Liver (tissue), 3 donors: ENCODE data around the gene TMEM167A.

Experiments
- CTCF ChIP-seq: fragments of 150-350 bp; IDR thresholded peaks from 2 replicates; pipeline ENCODE4 v1.5.1; 2017; ENCODE audit warnings: improper control_type of control experiment, low read depth, low read length; ENCODE audit not compliant: missing input control
- GABPA ChIP-seq, 2 donors: IDR thresholded peaks in 1 of 2; conservative IDR thresholded peaks in 1 of 2; 2 replicates each; pipeline ENCODE4 v1.6.1; 2016; ENCODE audit warnings: antibody characterized with exemption in 2 of 2, mild to moderate bottlenecking in 1 of 2, moderate library complexity in 1 of 2
- JUND ChIP-seq, 2 donors: IDR thresholded peaks; 2 replicates each; pipeline ENCODE4 v1.6.1; 2016; ENCODE audit warnings: antibody characterized with exemption in 2 of 2
- RXRA ChIP-seq, 2 donors: IDR thresholded peaks; 2 replicates each; pipeline ENCODE4 v1.6.1; 2017 to 2018; ENCODE audit warnings: antibody characterized with exemption in 2 of 2, mild to moderate bottlenecking in 1 of 2
- donor health status: healthy.
- donor health status: healthy.

- TF ChIP-seq CTCF, result no peak
- TF ChIP-seq GABPA (IDR thresholded peaks at IDR 0.05 in 1 of 2, conservative IDR thresholded peaks at IDR 0.05 in 1 of 2), result no peak
- TF ChIP-seq JUND (IDR thresholded peaks at IDR 0.05), result no peak
- no peak for TF ChIP-seq RXRA (IDR thresholded peaks at IDR 0.05)
Measured at GRCh38 chr5:83069096-83069799, 7.9 kb downstream of the TMEM167A start.
